Measurements from ENCODE around the gene SMIM11.
"Not testable (repeated sequence)": the region's sequence is repeated elsewhere in the genome, so short reads cannot be mapped to it uniquely, and the experiment has no call there.

Gene SMIM11

DNA sequence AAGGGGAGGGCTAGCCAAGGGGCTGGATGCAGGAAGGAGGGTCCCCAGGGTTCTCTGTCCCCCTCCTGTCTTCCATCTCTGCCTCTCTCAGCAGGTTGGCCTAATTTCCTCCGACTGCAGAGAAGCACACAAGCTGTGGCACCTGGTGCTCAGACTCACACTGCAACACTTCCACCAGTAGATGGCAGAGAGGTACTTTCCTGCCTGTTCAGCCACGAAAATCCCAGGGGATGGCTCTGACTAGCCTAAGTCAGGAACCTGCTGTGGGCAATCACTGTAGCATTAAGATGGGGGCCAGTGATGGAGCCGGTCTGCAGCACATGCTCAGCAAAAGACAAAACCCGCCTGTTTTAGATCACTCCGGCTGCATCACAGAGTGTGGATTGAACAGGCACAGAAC is 54.4 kb downstream of the SMIM11 start:
- not testable (repeated sequence) for H3K9ac ChIP-seq (ENCODE audit: low read depth, low read length); H3K4me1 ChIP-seq (ENCODE audit: insufficient read depth, low read length); H3K36me3 ChIP-seq (ENCODE audit: insufficient read depth, low read depth, low read length); H3K27ac ChIP-seq (ENCODE audit: low read length); H3K9me3 ChIP-seq (ENCODE audit: insufficient read depth, low read depth, low read length); H3K4me3 ChIP-seq (ENCODE audit: low read length); H3K27me3 ChIP-seq (ENCODE audit: insufficient read depth, low read length)

All from iPS-20b (cell line).